Measurements from ENCODE around the gene AFF2.

The AFF2 gene

DNA sequence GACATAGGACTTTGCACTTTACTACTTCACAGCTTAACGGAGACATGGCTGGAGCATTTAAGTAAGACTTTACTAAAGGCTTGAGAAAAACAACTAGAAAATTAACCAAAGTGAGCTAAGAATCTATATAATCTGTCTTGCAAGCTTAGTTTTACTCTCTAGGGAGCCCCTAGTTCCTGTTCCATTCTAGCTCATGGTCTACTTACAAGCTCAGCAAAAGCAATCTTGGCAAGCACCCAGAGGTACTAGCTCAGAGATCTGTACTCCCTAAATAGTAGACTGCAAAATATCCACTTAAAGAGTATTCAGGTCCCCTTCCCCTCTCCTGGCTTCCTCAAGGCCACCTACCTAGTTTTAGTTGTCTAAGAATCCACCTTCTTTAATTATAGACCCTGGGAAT, 535.7 kb downstream of the AFF2 start:
- DNase-seq, result no peak

DNA sequence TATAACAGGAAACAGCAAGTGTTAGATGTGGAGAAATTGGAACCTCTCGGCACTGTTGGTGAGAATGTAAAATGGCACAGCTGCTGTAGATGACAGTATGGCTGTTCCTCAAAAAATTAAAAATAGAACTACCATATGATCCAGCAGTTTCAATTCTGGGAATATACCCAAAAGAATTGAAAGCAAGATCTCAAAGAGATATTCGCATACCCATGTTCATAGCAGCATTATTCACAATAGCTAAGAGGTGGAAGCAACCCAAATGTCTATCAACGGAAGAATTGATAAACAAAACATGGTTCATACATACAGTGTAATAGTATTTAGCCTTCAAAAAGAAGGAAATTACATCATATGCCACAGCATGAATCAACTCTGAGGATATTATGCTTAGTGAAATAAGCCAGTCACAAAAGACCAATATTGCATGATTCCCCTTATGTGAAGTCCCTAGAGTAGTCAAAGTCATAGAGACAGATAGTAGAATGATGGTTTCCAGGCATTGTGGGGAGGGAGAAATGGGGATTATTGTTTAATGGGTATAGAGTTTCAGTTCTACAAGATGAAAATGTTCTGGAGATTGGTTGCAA, 537.0 kb downstream of the AFF2 start:
- no peak for DNase-seq

DNA sequence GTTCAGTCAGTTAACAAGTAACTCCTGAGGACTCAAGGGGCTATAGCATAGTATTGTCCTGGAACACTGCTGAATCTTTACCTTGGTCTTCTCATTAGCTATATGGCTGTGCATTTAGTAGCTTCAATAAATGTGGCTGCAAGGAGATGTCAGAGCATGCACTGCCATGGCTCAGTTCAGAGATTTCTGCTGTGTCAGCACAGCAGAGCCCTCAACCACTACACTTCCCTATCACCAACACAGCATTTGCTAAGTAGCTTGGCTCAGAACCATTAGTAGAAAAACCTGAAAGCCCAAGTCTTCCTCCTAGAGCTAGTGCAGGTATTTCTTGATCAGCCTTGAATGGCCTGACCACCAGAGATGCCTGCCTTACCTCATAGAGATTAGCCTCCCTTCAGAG, 538.6 kb downstream of the AFF2 start:
- no peak for DNase-seq

DNA sequence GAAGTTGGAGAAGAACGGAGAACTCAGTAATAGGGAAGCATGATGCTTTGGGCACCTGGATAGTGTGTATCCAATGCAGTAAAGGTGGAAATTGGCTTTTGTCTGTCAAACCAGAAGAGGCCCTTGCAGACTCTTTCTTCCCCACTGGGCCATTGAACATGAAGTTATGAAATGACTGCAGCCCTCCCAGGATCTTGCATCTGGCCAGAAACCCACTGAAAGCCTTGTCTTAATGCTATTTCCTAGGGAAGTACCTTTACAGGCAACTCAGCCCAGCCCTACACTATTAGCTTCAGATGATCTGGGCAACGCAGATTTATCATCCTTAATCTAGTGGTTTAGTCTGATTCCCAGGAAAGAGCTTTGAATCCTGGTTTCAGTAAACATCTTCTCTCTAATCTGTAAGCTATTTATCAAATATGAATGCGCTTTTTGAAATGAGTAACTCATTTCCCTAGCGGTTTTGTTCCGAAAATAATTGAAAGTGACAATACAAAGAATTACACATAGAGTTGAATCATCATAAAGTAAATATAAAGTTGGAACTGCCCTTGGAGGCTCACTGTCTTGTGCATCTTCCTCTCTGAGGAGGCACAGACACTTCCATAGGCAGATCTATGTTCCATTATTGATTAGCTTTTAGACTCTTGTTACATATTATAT, 540.6 kb downstream of the AFF2 start:
- DNase-seq, result no peak

DNA sequence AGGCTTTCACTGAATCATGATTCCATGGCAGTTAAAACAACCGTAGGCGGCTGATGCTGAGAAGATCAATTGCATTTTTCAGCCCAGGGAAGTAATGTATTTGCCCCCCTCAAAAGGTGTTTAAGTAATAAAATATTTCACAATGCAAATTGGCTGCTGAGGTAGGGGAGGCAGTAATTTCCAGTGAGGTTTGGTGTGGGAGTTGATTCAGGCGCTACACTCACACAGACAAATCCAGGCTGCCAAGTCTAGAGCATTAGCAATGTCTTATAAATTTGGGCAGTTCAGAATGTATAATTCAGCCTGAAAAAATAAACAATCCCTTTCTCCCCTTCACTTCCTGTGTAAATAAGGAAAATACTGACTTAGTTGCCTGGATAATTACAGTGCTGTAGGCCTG, 543.0 kb downstream of the AFF2 start:
- no peak for DNase-seq

DNA sequence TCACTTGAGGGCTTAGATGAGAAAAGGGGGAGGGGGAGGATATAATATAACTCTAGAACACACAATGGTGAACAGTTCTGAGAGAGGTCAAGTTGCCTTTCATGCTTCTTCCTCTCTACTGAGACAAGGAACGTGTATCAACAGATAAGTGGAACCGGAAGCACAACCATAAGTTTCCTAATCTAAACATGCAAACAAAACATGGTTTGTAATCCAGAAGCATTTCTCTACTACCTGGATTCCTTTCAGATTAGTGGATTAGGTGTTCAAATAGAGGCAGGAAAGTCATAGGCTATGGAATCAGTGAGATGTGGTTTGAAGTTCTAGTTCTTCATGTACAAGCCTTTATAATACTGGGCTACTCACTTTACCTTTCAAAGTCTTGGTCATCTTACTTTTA, 544.1 kb downstream of the AFF2 start:
- no peak for DNase-seq

DNA sequence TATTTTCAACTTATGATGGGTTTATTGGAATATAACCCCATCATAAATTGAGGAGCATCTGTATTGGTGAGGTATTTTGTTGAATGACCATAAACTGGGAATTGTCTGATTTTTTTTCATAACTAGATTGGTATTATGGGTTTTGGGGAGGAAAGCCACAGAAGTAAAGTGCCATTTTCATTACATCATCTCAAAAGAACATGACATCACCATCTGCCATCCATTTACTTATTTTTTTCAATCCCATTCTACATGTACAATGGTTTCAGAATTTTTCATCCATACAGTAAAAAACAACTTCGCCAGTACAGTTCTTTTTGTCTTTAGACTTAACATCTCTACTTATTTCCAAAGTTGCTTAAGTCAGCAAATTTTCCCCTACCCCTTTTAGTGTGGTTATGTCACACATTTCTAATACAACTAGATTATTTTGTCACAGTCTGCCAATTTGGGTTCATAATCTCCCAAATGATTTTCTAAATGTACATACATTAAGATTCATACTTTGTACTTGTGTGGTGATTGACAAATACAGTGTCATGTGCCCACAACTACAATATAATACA, 545.3 kb downstream of the AFF2 start:
- DNase-seq, result no peak
